DND-41 (cell line): Measurements from ENCODE around the gene API5.

Experiments used
- ATAC-seq: fragments of 200-7000 bp; cut with Tn5 transposase; 3 replicates; pipeline ENCODE4 v1.9.1; 2021; ENCODE audit warnings: low read depth; ENCODE audit not compliant: insufficient read depth
- DNase-seq: peaks from one replicate; pipeline ENCODE4 v3.0.0-alpha.2; 2020
- H2AFZ ChIP-seq: 2 replicates; pipeline ENCODE4 v1.6.0; 2012; ENCODE audit warnings: low read depth, low read length
- H3K27ac ChIP-seq: 2 replicates; pipeline ENCODE4 v1.5.1; 2012; ENCODE audit warnings: low read length, inconsistent platforms
- H3K27me3 ChIP-seq: fragments of 200-600 bp; sonication (generic); 2 replicates; pipeline ENCODE4 v1.6.0; 2012; ENCODE audit warnings: low read length, mild to moderate bottlenecking, inconsistent platforms; ENCODE audit not compliant: insufficient read depth, poor library complexity
- H3K36me3 ChIP-seq: 2 replicates; pipeline ENCODE4 v1.5.1; 2012; ENCODE audit warnings: low read length, inconsistent platforms; ENCODE audit not compliant: insufficient read depth
- H3K4me1 ChIP-seq: 2 replicates; pipeline ENCODE4 v1.5.1; 2012; ENCODE audit warnings: mild to moderate bottlenecking, low read length; ENCODE audit not compliant: insufficient read depth
- H3K4me2 ChIP-seq: 2 replicates; pipeline ENCODE4 v1.6.0; 2012; ENCODE audit warnings: mild to moderate bottlenecking, moderate library complexity, low read length, inconsistent platforms; ENCODE audit not compliant: insufficient read depth
- H3K4me3 ChIP-seq, 2 experiments: fragments of 200-600 bp in 1 of 2; shearing (Covaris generic) in 1 of 2; 2 replicates each; pipeline ENCODE4 v1.5.1; 2012 to 2016; ENCODE audit warnings: inconsistent platforms in 2 of 2, low read length in 2 of 2, mild to moderate bottlenecking in 2 of 2, low read depth in 1 of 2, moderate library complexity in 1 of 2
- H3K79me2 ChIP-seq: 2 replicates; pipeline ENCODE4 v1.6.0; 2012; ENCODE audit warnings: low read length, inconsistent platforms; ENCODE audit not compliant: insufficient read depth
- H3K9ac ChIP-seq: 2 replicates; pipeline ENCODE4 v1.6.0; 2012; ENCODE audit warnings: low read depth, mild to moderate bottlenecking, inconsistent platforms, low read length, moderate library complexity
- H3K9me3 ChIP-seq: 2 replicates; pipeline ENCODE4 v1.5.1; 2012; ENCODE audit warnings: low read length, moderate library complexity, mild to moderate bottlenecking, inconsistent platforms; ENCODE audit not compliant: insufficient read depth, severe bottlenecking
- H4K20me1 ChIP-seq: 2 replicates; pipeline ENCODE4 v1.6.0; 2012; ENCODE audit warnings: low read length; ENCODE audit not compliant: insufficient read depth
- CTCF ChIP-seq: IDR thresholded peaks from 2 replicates; pipeline ENCODE4 v1.5.1; 2012; ENCODE audit warnings: borderline replicate concordance, low read length, moderate library complexity, mild to moderate bottlenecking; ENCODE audit not compliant: poor library complexity, severe bottlenecking; ENCODE audit errors: extremely low read depth
- EZH2 ChIP-seq: IDR thresholded peaks from 3 replicates; pipeline ENCODE4 v1.6.1; 2012; ENCODE audit warnings: borderline replicate concordance, low read depth, mild to moderate bottlenecking, moderate library complexity, low read length, inconsistent platforms; ENCODE audit not compliant: severe bottlenecking

Gene API5

DNA sequence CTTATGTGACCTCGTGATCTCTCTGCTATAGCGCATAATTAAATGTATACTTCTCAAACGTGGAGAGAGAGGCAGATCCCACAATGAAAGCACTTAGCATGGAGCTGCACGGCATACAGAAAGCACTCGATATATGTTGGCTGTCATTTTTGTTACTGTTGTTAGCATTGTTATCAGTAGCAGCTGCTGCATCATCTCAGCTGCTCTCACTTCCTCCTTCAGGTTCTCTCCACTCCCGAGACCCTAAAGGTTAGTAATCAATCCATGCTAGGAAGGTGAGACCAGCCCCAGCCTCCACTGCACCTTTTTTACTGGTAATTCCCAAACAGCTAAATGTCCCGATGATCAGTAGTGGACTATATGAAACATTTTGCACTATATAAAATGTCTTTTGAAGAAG, 13.4 kb upstream of the API5 start:
- Histone ChIP-seq H3K4me3 (no peak overlapping the region), H3K27me3 (no peaks in the 10 kb centered on the region), H3K4me2 (no peak overlapping the region), H4K20me1 (no peaks in the 10 kb centered on the region), H2AFZ (0 out of 2 replicates have a peak overlapping the region, but pooled peaks have one; percentile 39), H3K79me2 (no peaks in the 10 kb centered on the region), H3K9ac (no peak overlapping the region), H3K9me3 (no peaks in the 10 kb centered on the region), H3K27ac (no peak overlapping the region), H3K36me3 (no peaks in the 10 kb centered on the region), H3K4me1 (no peaks in the 10 kb centered on the region)
- no peak for TF ChIP-seq CTCF
- no peak for TF ChIP-seq EZH2
- ATAC-seq, result no peak
- DNase-seq, result no peak

DNA sequence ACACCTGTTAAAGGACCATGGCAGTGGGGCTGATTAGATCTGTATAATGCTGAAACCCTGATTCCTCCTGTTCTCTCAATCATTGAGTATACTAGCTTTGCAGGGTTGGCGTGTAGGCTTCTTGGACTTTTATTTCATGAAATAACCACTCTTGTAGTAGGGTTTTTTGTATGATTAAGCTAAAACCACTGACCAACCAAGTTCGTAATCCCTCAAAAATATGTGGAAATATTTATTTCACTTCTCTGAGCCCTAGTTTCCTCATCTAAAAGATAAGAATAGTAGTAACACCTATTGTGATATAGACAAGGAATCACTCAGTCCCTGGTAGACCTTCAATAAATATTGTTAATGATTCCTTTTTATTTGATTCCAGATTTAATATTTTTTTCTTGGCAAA, 4.2 kb downstream of the API5 start:
- H3K27me3 ChIP-seq, result no peaks in the 10 kb centered on the region
- DNase-seq, result no peak
- H3K79me2 ChIP-seq, result peaks cover 89% of the 10 kb centered on the region
- H3K4me1 ChIP-seq, result peaks cover 34% of the 10 kb centered on the region
- no peak for ATAC-seq
- no peak overlapping the region for H3K9ac ChIP-seq
- H3K4me3 ChIP-seq, result no peak overlapping the region
- no peak overlapping the region for H3K27ac ChIP-seq
- peaks cover 50% of the 10 kb centered on the region for H3K36me3 ChIP-seq
- no peak overlapping the region for H2AFZ ChIP-seq
- H3K9me3 ChIP-seq, result no peaks in the 10 kb centered on the region
- no peak overlapping the region; the same call in 1 of the 2 replicates for H3K4me2 ChIP-seq
- TF ChIP-seq EZH2, result no peak
- TF ChIP-seq CTCF, result no peak
- peaks cover 72% of the 10 kb centered on the region for H4K20me1 ChIP-seq

DNA sequence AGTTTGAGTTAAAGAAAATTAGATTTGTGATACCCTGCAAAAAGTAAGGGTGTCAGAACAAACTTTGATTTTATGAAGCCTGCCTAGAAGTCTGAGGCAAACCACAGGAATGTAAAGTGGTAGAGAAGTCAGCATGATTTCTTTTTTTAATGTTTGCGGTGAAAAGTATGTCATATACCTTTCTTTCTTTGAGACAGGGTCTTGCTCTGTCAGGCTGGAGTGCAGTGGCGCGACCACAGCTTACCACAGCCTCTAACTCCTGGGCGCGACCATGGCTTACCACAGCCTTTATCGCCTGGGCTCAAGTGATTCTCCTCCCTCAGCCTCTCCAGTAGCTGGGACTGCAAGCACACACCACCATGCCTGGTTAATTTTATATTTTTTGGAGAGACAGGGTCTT, 4.7 kb downstream of the API5 start:
- H2AFZ ChIP-seq, result no peak overlapping the region
- H3K79me2 ChIP-seq, result peaks cover 87% of the 10 kb centered on the region
- H3K9ac ChIP-seq, result no peak overlapping the region
- peaks cover 72% of the 10 kb centered on the region for H4K20me1 ChIP-seq
- H3K27me3 ChIP-seq, result no peaks in the 10 kb centered on the region
- no peak overlapping the region for H3K4me3 ChIP-seq
- peak; percentile 62 for DNase-seq
- no peak overlapping the region; the same call in 1 of the 2 replicates for H3K4me2 ChIP-seq
- peaks cover 32% of the 10 kb centered on the region for H3K4me1 ChIP-seq
- H3K9me3 ChIP-seq, result no peaks in the 10 kb centered on the region
- no peak overlapping the region for H3K27ac ChIP-seq
- TF ChIP-seq CTCF (no peak), EZH2 (no peak)
- peak; percentile 34; the same call in 2 of the 3 replicates for ATAC-seq
- H3K36me3 ChIP-seq, result peaks cover 55% of the 10 kb centered on the region

- Histone ChIP-seq H2AFZ (no peak overlapping the region), H4K20me1 (peaks cover 3% of the 10 kb centered on the region), H3K27ac (no peak overlapping the region), H3K9me3 (no peaks in the 10 kb centered on the region), H3K4me3 (no peak overlapping the region), H3K4me2 (no peak overlapping the region), H3K27me3 (no peaks in the 10 kb centered on the region), H3K4me1 (no peaks in the 10 kb centered on the region), H3K79me2 (0 out of 2 replicates have a peak, but pooled peaks cover 3% of the 10 kb centered on the region), H3K36me3 (peaks cover 99% of the 10 kb centered on the region), H3K9ac (no peak overlapping the region)
- DNase-seq, result no peak
- no peak for ATAC-seq
- TF ChIP-seq CTCF, result no peak
Measured at GRCh38 chr11:43327987-43328386, 16.2 kb downstream of the API5 start.
